Karpas-422 (cell line): ENCODE measurements around the gene PDGFA. TPM values are rescaled to one million over a fixed set of nuclear protein-coding genes. Genes with fewer than 3 reads are reported as not detected.

Source experiments
- DNase-seq: peaks from one replicate; pipeline ENCODE4 v3.0.0-alpha.2; 2015
- H2AFZ ChIP-seq: fragments of 200-600 bp; sonication (generic); 2 replicates; pipeline ENCODE4 v1.6.1; 2014; ENCODE audit warnings: antibody characterized with exemption, low read length, mixed read lengths
- H3K27ac ChIP-seq: fragments of 200-600 bp; sonication (generic); 2 replicates; pipeline ENCODE4 v1.5.1; 2014; ENCODE audit warnings: mild to moderate bottlenecking, low read length, moderate library complexity
- H3K27me3 ChIP-seq: fragments of 200-600 bp; sonication (generic); 2 replicates; pipeline ENCODE4 v1.6.1; 2014; ENCODE audit warnings: low read length, mixed read lengths
- H3K36me3 ChIP-seq: fragments of 200-600 bp; sonication (generic); 2 replicates; pipeline ENCODE4 v1.6.1; 2014; ENCODE audit warnings: low read length, mixed read lengths; ENCODE audit not compliant: insufficient read depth
- H3K4me1 ChIP-seq: fragments of 200-600 bp; sonication (generic); 2 replicates; pipeline ENCODE4 v1.6.1; 2014; ENCODE audit warnings: mild to moderate bottlenecking, low read length, mixed read lengths
- H3K4me2 ChIP-seq: fragments of 200-600 bp; sonication (generic); 2 replicates; pipeline ENCODE4 v1.6.1; 2014; ENCODE audit warnings: low read length, low read depth, mild to moderate bottlenecking; ENCODE audit not compliant: poor library complexity, severe bottlenecking
- H3K4me3 ChIP-seq: fragments of 200-600 bp; sonication (generic); 2 replicates; pipeline ENCODE4 v1.5.1; 2014; ENCODE audit warnings: mild to moderate bottlenecking, antibody characterized with exemption, low read length, mixed read lengths
- H3K79me2 ChIP-seq: fragments of 200-600 bp; sonication (generic); 2 replicates; pipeline ENCODE4 v1.6.1; 2014; ENCODE audit warnings: mild to moderate bottlenecking, low read length, mixed read lengths
- H3K9ac ChIP-seq: fragments of 200-600 bp; sonication (generic); 2 replicates; pipeline ENCODE4 v1.6.0; 2014; ENCODE audit warnings: low read length
- H3K9me2 ChIP-seq: fragments of 200-600 bp; sonication (generic), shearing (Covaris generic); replicated peaks from 2 replicates; pipeline ENCODE4 v1.6.0; 2014; ENCODE audit warnings: mild to moderate bottlenecking, low read length, moderate library complexity; ENCODE audit not compliant: insufficient read depth
- H3K9me3 ChIP-seq: fragments of 300-700, 200-600 bp; sonication (generic); 2 replicates; pipeline ENCODE4 v1.6.1; 2014; ENCODE audit warnings: low read length, mixed read lengths
- H4K20me1 ChIP-seq: fragments of 200-600 bp; sonication (generic); 2 replicates; pipeline ENCODE4 v1.6.1; 2014; ENCODE audit warnings: mild to moderate bottlenecking, antibody characterized with exemption, low read length, low read depth; ENCODE audit not compliant: insufficient read depth
- total RNA-seq: library from RNA; depleted of rRNA; stranded (reverse); fragments of >200 nt; shearing (Covaris generic); gene quantifications from 2 replicates; pipeline ENCODE4 v1.2.3, GENCODE V29; 2014; ENCODE audit warnings: low replicate concordance

The PDGFA gene
- total RNA-seq, 1 experiment from 2014 or later = 0.56 TPM

DNA sequence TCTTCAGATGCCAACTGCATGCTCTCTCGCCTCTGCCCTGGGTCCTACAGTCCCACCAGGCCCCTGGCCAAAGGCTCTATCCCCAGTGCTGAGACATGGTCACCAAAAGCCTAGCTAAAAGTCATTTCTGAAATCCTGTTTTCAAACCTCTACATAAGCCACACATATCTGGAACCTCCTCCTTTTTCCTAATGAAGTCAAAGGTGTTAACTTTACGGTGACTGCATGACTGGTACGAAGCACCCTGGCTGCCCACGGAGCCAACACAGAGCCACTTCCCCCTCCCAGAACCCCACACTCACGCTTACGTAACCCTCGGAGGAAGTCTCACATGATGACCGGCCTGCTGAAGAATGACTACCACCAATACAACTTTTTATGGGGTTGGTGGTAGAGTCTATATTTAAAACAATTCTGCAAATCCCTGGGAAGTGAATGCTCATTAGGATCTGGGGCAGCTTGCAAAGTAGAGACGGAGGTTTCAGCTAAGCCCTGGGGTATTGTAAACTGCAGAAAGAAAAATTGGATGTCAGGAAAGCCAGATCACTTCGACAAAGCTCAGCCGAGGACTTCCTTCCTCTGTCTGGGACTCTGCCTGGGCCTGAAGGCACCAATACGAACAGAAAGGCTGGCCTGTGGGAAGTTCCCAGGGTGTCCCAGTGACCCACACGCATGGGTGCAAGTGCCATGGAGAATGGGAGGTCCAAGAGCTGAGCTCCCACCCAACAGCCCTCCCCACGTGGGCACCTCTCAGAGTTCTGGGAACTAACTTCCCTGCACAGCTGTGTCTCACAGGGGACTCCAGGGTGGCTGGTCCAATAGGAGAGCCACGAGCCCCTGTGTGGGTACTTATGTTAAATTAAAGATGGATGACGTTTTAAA lies 50.7 kb downstream of the PDGFA start:
- Histone ChIP-seq H3K27me3 (no peaks in the 10 kb centered on the region), H3K27ac (no peak overlapping the region), H3K9me3 (peaks cover 9% of the 10 kb centered on the region; the same call in 1 of the 2 replicates), H3K79me2 (no peaks in the 10 kb centered on the region), H3K4me3 (no peak overlapping the region), H3K36me3 (no peaks in the 10 kb centered on the region), H2AFZ (no peak overlapping the region), H3K4me2 (no peak overlapping the region), H3K9ac (no peak overlapping the region), H3K9me2 (no peaks in the 10 kb centered on the region), H3K4me1 (no peaks in the 10 kb centered on the region), H4K20me1 (no peaks in the 10 kb centered on the region)
- no peak for DNase-seq

DNA sequence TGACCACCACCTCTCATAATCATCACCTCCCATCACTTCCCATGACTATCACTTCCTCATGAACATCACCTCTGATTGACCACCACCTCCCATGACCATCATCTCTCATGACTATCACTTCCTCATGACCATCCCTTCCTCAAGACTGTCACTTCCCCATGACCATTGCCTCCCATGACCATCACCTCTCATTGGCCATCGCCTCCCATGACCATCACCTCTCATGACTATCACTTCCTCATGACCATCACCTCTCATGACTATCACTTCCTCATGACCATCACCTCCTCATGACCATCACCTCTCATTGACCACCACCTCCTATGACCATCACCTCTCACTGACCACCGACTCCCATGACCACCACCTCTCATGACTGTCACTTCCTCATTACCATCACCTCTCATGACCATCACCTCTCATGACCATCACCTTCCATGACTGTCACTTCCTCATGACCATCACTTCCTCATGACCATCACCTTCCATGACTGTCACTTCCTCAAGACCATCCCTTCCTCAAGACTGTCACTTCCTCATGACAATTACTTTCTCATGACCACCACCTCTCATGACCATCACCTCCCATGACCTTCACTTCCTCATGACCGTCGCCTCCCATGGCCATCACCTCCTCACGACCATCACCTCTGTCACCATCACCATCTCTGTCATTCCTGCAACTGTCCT lies 51.6 kb downstream of the PDGFA start:
- no peak for DNase-seq
- Histone ChIP-seq H3K4me2 (no peak overlapping the region), H3K79me2 (no peaks in the 10 kb centered on the region), H3K9me3 (peaks cover 9% of the 10 kb centered on the region; the same call in 1 of the 2 replicates), H2AFZ (no peak overlapping the region), H3K9ac (no peak overlapping the region), H3K9me2 (no peaks in the 10 kb centered on the region), H3K4me1 (no peaks in the 10 kb centered on the region), H3K27me3 (no peaks in the 10 kb centered on the region), H3K4me3 (no peak overlapping the region), H4K20me1 (no peaks in the 10 kb centered on the region), H3K36me3 (no peaks in the 10 kb centered on the region), H3K27ac (no peak overlapping the region)

DNA sequence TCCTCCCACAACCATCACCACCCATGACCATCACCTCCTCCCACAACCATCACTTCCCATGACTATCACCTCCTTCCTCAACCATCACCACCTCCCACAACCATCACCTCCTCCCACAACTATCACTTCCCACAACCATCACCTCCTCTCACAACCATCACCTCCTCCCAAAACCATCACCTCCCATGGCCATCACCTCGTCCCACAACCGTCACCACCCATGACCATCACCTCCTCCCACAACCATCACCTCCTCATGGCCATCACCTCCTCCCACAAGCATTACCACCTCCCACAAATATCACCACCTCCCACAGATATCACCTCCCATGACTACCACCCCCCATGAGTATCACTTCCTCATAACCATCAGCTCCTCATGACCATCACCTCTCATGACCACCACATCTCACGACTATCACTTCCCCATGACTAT lies 52.2 kb downstream of the PDGFA start:
- Histone ChIP-seq H3K9me2 (no peaks in the 10 kb centered on the region), H3K27me3 (no peaks in the 10 kb centered on the region)

DNA sequence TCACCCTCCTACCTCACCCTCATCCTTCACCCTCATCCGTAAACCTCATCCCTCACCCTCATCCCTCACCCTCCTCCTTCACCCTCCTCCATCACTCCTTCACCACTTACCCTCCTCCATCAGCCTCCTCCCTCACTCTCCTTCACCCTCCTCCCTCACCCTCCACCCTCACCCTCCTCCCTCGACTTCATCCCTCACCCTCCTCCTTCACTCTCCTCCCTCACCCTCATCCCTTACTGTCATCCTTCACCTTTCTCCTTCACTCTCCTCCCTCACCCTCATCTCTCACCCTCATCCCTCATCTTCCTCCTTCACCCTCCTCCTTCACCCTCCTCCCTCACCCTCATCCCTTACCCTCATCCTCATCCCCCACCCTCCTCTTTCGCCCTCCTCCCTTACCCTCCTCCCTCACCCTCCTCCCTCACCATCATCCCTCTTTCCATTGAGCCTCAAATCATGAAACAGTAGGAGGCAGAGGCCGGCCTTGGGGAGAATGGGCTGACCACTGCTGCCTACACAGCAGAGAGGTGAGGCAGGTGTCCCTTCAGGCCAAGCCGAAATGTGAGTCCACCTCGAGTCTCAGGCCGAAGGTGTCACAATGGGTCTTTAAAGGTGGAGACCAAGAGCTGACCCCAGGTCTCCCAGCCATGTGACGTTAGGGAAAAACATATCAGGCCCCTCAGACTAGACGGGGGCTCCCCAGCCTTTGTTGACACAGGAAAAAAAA lies 53.0 kb downstream of the PDGFA start:
- Histone ChIP-seq H3K4me3 (no peak overlapping the region), H3K27ac (no peak overlapping the region), H3K27me3 (no peaks in the 10 kb centered on the region), H3K36me3 (no peaks in the 10 kb centered on the region), H3K4me1 (no peaks in the 10 kb centered on the region), H2AFZ (no peak overlapping the region), H3K9ac (no peak overlapping the region), H4K20me1 (no peaks in the 10 kb centered on the region), H3K79me2 (no peaks in the 10 kb centered on the region), H3K4me2 (no peak overlapping the region), H3K9me2 (no peaks in the 10 kb centered on the region), H3K9me3 (peaks cover 9% of the 10 kb centered on the region; the same call in 1 of the 2 replicates)
- DNase-seq = no peak

More for the DNA sequence above, 52.2 kb downstream of the PDGFA start:
- Histone ChIP-seq H3K4me3 (no peak overlapping the region), H4K20me1 (no peaks in the 10 kb centered on the region), H3K9ac (no peak overlapping the region), H3K36me3 (no peaks in the 10 kb centered on the region), H3K27ac (no peak overlapping the region), H2AFZ (no peak overlapping the region), H3K79me2 (no peaks in the 10 kb centered on the region), H3K4me2 (no peak overlapping the region), H3K9me3 (peaks cover 9% of the 10 kb centered on the region; the same call in 1 of the 2 replicates), H3K4me1 (no peaks in the 10 kb centered on the region)
- no peak for DNase-seq

DNA sequence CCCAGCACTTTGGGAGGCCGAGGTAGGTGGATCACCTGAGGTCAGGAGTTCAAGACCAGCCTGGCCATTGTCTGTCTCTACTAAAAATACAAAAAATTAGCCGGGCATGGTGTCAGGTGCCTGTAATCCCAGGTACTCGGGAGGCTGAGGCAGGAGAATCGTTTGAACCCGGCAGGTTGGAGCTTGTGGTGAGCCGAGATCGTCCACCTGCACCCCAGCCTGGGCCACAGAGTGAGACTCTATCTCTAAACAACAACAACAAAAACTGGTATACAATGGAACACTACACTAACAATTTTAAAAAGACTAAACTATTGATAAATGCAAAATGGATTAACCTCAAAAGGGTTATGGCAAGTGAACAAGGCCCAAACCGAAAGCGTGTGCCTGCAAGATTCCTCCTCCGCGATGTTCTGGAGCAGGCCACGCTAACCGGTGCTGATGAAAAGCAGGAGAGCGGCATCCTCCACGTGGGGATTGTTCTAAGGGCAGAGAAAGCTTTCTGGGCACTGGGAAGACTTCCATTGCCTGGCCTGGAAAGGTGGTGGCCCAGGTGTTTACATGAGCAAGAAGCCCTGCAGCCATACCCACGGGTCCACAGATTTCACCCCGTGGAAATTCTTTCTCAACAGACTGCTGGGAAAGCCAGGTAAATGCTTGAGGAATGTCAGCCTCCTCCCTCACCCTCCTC lies 53.8 kb downstream of the PDGFA start:
- no peaks in the 10 kb centered on the region for H3K9me2 ChIP-seq
- H3K4me2 ChIP-seq = no peak overlapping the region
- H3K4me1 ChIP-seq = no peaks in the 10 kb centered on the region
- H3K36me3 ChIP-seq = no peaks in the 10 kb centered on the region
- H3K9me3 ChIP-seq = peaks cover 9% of the 10 kb centered on the region; the same call in 1 of the 2 replicates
- H2AFZ ChIP-seq = no peak overlapping the region
- no peak overlapping the region for H3K4me3 ChIP-seq
- no peaks in the 10 kb centered on the region for H4K20me1 ChIP-seq
- H3K27ac ChIP-seq = no peak overlapping the region
- no peaks in the 10 kb centered on the region for H3K79me2 ChIP-seq
- H3K27me3 ChIP-seq = no peaks in the 10 kb centered on the region
- DNase-seq = no peak
- H3K9ac ChIP-seq = no peak overlapping the region

DNA sequence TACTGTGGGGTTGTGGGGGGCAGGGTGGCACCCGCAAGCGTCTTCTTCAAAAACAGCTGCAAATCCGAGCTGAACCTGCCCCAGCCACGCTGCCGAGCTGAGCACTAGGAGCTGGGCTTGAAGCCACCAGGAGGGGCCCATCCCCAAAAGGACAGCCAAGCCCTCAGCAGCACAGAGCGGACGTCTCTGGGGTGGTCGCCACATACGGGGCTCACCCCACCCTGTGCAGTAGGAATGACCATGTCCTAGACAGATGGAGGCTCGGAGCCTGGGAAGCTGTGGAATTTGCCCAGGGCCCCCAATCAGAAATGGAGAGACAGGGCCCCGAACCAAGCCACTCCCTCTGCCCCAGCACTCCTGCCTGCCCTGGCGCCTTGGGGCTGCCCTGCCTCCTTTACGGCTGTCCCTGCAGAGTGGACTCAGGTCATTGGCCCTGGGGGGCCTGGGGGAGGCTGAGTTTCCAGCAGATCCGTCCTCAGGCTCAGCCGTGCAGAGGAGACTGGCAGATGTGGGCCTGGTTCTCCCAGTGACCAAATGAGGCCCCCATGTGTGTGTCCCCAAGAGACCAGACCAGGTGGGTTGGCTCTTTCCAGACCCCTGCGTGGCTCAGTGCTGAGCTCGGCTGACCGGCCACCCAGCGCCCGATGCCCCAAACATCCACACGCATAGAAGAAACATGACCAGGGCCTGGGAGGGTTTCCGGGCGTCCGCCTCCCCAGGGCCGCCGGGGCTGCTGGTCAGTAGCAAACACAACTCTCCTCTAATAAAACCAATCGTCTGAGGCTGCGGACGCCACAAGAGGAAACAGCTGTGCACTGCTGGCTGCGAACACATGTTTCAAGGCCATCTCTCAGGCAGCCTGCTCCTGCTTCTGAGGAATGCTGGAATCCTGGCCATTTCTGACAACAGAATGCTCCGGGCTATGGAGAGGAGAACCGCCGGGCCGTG lies 54.9 kb downstream of the PDGFA start:
- no peak overlapping the region for H3K4me2 ChIP-seq
- no peak overlapping the region for H3K4me3 ChIP-seq
- H3K9me3 ChIP-seq = peaks cover 9% of the 10 kb centered on the region; the same call in 1 of the 2 replicates
- H3K27me3 ChIP-seq = no peaks in the 10 kb centered on the region
- no peak for DNase-seq
- H3K9me2 ChIP-seq = no peaks in the 10 kb centered on the region
- H3K27ac ChIP-seq = no peak overlapping the region
- no peaks in the 10 kb centered on the region for H4K20me1 ChIP-seq
- no peaks in the 10 kb centered on the region for H3K4me1 ChIP-seq
- H3K36me3 ChIP-seq = no peaks in the 10 kb centered on the region
- no peak overlapping the region for H2AFZ ChIP-seq
- no peak overlapping the region for H3K9ac ChIP-seq
- no peaks in the 10 kb centered on the region for H3K79me2 ChIP-seq

DNA sequence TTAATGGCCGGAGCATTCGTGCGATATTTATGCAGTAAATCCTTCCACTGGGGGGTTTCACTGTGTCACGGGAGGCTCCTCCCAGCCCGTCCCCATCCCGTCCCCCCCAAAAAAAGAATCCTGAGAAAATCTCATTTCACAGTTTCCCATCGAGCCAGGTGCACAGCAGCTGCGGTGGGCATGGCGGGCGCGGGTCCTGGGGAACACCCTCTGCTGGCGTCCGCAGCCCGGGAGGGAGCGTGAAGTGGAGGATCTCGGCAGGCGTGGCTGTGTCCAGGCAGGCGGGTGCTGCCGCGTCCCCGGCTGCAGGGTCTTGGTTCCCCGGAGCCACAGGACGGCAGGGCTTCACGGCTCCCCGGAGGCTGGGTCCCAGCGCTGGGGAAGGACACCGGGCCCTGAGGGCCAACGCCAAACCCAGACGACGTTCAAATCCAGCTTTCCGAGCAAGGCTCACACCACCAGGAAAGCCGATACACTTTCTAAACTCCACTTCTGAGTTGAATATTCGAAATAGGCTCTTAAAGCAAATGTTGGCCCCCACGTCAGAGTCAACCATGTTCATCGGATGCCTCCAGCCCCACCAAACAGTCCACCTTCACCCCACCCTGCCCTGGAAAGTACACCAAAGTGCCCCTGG lies 55.7 kb downstream of the PDGFA start:
- Histone ChIP-seq H3K36me3 (no peaks in the 10 kb centered on the region), H3K9me3 (peaks cover 9% of the 10 kb centered on the region; the same call in 1 of the 2 replicates), H3K9ac (no peak overlapping the region), H3K4me3 (no peak overlapping the region), H3K27ac (no peak overlapping the region), H3K79me2 (no peaks in the 10 kb centered on the region), H2AFZ (no peak overlapping the region), H3K27me3 (no peaks in the 10 kb centered on the region), H3K4me1 (no peaks in the 10 kb centered on the region), H4K20me1 (no peaks in the 10 kb centered on the region), H3K4me2 (no peak overlapping the region), H3K9me2 (no peaks in the 10 kb centered on the region)
- no peak for DNase-seq
